22Rv1 (cell line): ENCODE results near the gene GDI1.

ENCODE experiments used
- ZFX ChIP-seq: fragments of 450-650 bp; IDR thresholded peaks from 2 replicates; pipeline ENCODE4 v1.6.1; 2017; ENCODE audit warnings: antibody characterized with exemption, borderline replicate concordance
- TF ChIP-seq, protein P1 (sequence below): fragments of 450-650 bp; IDR thresholded peaks from 2 replicates; pipeline ENCODE4 v1.5.1; 2017; ENCODE audit warnings: mild to moderate bottlenecking

DNA sequence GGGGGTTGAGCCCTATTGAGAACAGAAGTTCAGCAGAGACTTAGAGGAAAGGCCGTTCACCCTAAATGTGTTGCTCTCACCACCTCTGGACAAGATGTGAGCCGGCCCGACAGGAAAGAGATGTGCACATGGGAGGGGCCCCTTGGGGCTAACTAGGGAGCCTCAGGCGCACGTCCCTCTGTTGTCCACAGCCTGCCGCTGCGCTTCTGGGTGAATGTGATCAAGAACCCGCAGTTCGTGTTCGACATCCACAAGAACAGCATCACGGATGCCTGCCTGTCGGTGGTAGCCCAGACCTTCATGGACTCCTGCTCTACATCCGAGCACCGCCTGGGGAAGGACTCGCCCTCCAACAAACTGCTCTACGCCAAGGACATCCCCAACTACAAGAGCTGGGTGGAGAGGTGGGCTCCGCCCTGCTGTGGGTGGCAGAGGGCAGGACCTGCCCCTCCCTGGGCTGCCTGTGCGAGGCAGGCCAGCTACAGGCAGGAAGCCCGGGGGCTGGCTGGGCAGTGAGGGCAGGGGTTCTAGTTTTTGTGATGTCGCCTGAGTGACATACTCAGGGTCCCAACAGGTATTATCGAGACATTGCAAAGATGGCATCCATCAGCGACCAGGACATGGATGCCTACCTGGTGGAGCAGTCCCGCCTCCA is 34.1 kb downstream of the GDI1 start:
- TF ChIP-seq, protein P1, sequence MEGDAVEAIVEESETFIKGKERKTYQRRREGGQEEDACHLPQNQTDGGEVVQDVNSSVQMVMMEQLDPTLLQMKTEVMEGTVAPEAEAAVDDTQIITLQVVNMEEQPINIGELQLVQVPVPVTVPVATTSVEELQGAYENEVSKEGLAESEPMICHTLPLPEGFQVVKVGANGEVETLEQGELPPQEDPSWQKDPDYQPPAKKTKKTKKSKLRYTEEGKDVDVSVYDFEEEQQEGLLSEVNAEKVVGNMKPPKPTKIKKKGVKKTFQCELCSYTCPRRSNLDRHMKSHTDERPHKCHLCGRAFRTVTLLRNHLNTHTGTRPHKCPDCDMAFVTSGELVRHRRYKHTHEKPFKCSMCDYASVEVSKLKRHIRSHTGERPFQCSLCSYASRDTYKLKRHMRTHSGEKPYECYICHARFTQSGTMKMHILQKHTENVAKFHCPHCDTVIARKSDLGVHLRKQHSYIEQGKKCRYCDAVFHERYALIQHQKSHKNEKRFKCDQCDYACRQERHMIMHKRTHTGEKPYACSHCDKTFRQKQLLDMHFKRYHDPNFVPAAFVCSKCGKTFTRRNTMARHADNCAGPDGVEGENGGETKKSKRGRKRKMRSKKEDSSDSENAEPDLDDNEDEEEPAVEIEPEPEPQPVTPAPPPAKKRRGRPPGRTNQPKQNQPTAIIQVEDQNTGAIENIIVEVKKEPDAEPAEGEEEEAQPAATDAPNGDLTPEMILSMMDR = no peak
- TF ChIP-seq ZFX = no peak
